Measurements from ENCODE around the gene ZC3H6. TPM values are rescaled to one million over a fixed set of nuclear protein-coding genes. Genes with fewer than 3 reads are reported as not detected.
A peak's percentile ranks its signal among the peaks of the same experiment; 100 is the strongest.
"Not testable (repeated sequence)": the region's sequence is repeated elsewhere in the genome, so short reads cannot be mapped to it uniquely, and the experiment has no call there.

ZC3H6 gene
- total and polyA plus RNA-seq, 2 donors (not counting 1 experiment from before 2014, with no cell fraction given) = 2.8 to 21.9 TPM

- H4K20me1 ChIP-seq (ENCODE audit: control insufficient read depth, insufficient read depth, low read length, poor library complexity, severe bottlenecking) = no peaks in the 10 kb centered on the region
- ATAC-seq (ENCODE audit: low read depth) (no peak), DNase-seq (no peak)
- WGBS (ENCODE audit: insufficient coverage) = no CpG with 5 or more reads among the region's 5 CpGs
- CTCF ChIA-PET = interaction anchor here (1.1 to 1.3 kb wide), 3 partner anchors 18 to 389 kb away, joined by 3 to 4 read pairs (median 4); no protein-coding TSS in a partner anchor
- H3K27ac ChIP-seq (ENCODE audit: low read length in 2 of 2) = peak overlapping the region in 1 of 2 donors; percentile 100
- no peaks in the 10 kb centered on the region for H3K36me3 ChIP-seq (replicated peaks in 1 of 2; ENCODE audit: control extremely low read depth in 1 of 2, control insufficient read depth in 1 of 2, extremely low read depth in 1 of 2, insufficient read depth in 2 of 2, low read length in 1 of 2)
- POLR2A ChIA-PET = interaction anchor here (0.6 to 0.7 kb wide), 2 partner anchors 250 to 969 kb away, joined by 3 read pairs; no protein-coding TSS in a partner anchor
- no peak overlapping the region for H3K27ac Mint-ChIP-seq
- TF ChIP-seq EZH2 (IDR thresholded peaks at IDR 0.05; ENCODE audit: borderline replicate concordance, insufficient read depth, low read depth, low read length, poor library complexity, severe bottlenecking) (no peak), CTCF (IDR thresholded peaks at IDR 0.05) (no peak)
- intact Hi-C loops (cut with micrococcal nuclease) = loop anchor here (1.0 to 5.0 kb wide), 5 partner anchors 204 to 1600 kb away; partner anchors contain the start of genes ANAPC1, BUB1, CHCHD5 and POLR1B
- H3K4me2 ChIP-seq (replicated peaks; ENCODE audit: low read depth, low read length, poor library complexity, severe bottlenecking) = peak overlapping the region; percentile 86
- H3K27me3 ChIP-seq (replicated peaks in 1 of 4; ENCODE audit: control extremely low read depth in 1 of 4, control insufficient read depth in 3 of 4, insufficient read depth in 4 of 4, low read length in 3 of 4) = no peaks in the 10 kb centered on the region
- peak overlapping the region; percentile 100 for H3K9ac ChIP-seq (ENCODE audit: low read length)
- H3K27me3 Mint-ChIP-seq = no peaks in the 10 kb centered on the region
- no peaks in the 10 kb centered on the region for H3K9me3 Mint-ChIP-seq (ENCODE audit: insufficient read depth)
- H3K4me1 Mint-ChIP-seq = peaks cover 22% of the 10 kb centered on the region
- no peak overlapping the region for H3K4me3 Mint-ChIP-seq
- peaks cover 7% of the 10 kb centered on the region for H3K79me2 ChIP-seq (ENCODE audit: control insufficient read depth, insufficient read depth, low read length)
- peak overlapping the region in 1 of 5 experiments; percentile 99 for H3K4me3 ChIP-seq (ENCODE audit: control extremely low read depth in 1 of 5, extremely low read depth in 1 of 5, insufficient read depth in 1 of 5, low read depth in 2 of 5, low read length in 4 of 5)
- peaks cover 4 to 10% of the 10 kb centered on the region in 2 donors for H3K4me1 ChIP-seq (ENCODE audit: control insufficient read depth in 2 of 2, insufficient read depth in 2 of 2, low read length in 2 of 2)
- H3K9me3 ChIP-seq (ENCODE audit: control extremely low read depth in 1 of 3, control insufficient read depth in 2 of 3, insufficient read depth in 1 of 3, low read length in 2 of 3) = no peaks in the 10 kb centered on the region
- H2AFZ ChIP-seq (ENCODE audit: insufficient read depth, low read depth, low read length, poor library complexity, severe bottlenecking) = no peak overlapping the region
Measured at GRCh38 chr2:112276954-112277353, 1.6 kb downstream of the ZC3H6 start.

GRCh38 chr2:112277596-112278220 lies 2.3 kb downstream of the ZC3H6 start:
- Histone ChIP-seq H4K20me1 (ENCODE audit: control insufficient read depth, insufficient read depth, low read length, poor library complexity, severe bottlenecking) (no peaks in the 10 kb centered on the region), H2AFZ (ENCODE audit: insufficient read depth, low read depth, low read length, poor library complexity, severe bottlenecking) (no peak overlapping the region), H3K4me2 (replicated peaks; ENCODE audit: low read depth, low read length, poor library complexity, severe bottlenecking) (no peak overlapping the region), H3K4me3 (ENCODE audit: control extremely low read depth in 1 of 5, extremely low read depth in 1 of 5, insufficient read depth in 1 of 5, low read depth in 2 of 5, low read length in 4 of 5) (no peak overlapping the region), H3K27ac (ENCODE audit: low read length in 2 of 2) (peak overlapping the region in 1 of 2 donors; percentile 15), H3K27me3 (replicated peaks in 1 of 4; ENCODE audit: control extremely low read depth in 1 of 4, control insufficient read depth in 3 of 4, insufficient read depth in 4 of 4, low read length in 3 of 4) (no peaks in the 10 kb centered on the region), H3K9me3 (ENCODE audit: control extremely low read depth in 1 of 3, control insufficient read depth in 2 of 3, insufficient read depth in 1 of 3, low read length in 2 of 3) (no peaks in the 10 kb centered on the region), H3K79me2 (ENCODE audit: control insufficient read depth, insufficient read depth, low read length) (peaks cover 7% of the 10 kb centered on the region), H3K9ac (ENCODE audit: low read length) (no peak overlapping the region), H3K4me1 (ENCODE audit: control insufficient read depth in 2 of 2, insufficient read depth in 2 of 2, low read length in 2 of 2) (peaks cover 4 to 10% of the 10 kb centered on the region in 2 donors), H3K36me3 (replicated peaks in 1 of 2; ENCODE audit: control extremely low read depth in 1 of 2, control insufficient read depth in 1 of 2, extremely low read depth in 1 of 2, insufficient read depth in 2 of 2, low read length in 1 of 2) (no peaks in the 10 kb centered on the region)
- H3K27me3 Mint-ChIP-seq = no peaks in the 10 kb centered on the region
- no peak for DNase-seq
- no CpG with 5 or more reads among the region's 5 CpGs for WGBS (ENCODE audit: insufficient coverage)
- ATAC-seq (ENCODE audit: low read depth) = no peak
- ChIA-PET CTCF (interaction anchor here (1.1 to 1.3 kb wide), 4 partner anchors 19 to 390 kb away, joined by 3 to 4 read pairs (median 4); no protein-coding TSS in a partner anchor), POLR2A (interaction anchor here (0.6 kb wide), 1 partner anchor 968 kb away, joined by 3 read pairs; no protein-coding TSS in a partner anchor)
- H3K4me3 Mint-ChIP-seq = no peak overlapping the region
- TF ChIP-seq CTCF (IDR thresholded peaks at IDR 0.05) (no peak), EZH2 (IDR thresholded peaks at IDR 0.05; ENCODE audit: borderline replicate concordance, insufficient read depth, low read depth, low read length, poor library complexity, severe bottlenecking) (no peak)
- intact Hi-C loops (cut with micrococcal nuclease) = loop anchor here (2.0 to 5.0 kb wide), 4 partner anchors 265 to 1600 kb away; partner anchors contain the start of genes ANAPC1, BUB1, CHCHD5 and POLR1B
- H3K27ac Mint-ChIP-seq = no peak overlapping the region
- peaks cover 24% of the 10 kb centered on the region for H3K4me1 Mint-ChIP-seq
- H3K9me3 Mint-ChIP-seq (ENCODE audit: insufficient read depth) = no peaks in the 10 kb centered on the region

DNA sequence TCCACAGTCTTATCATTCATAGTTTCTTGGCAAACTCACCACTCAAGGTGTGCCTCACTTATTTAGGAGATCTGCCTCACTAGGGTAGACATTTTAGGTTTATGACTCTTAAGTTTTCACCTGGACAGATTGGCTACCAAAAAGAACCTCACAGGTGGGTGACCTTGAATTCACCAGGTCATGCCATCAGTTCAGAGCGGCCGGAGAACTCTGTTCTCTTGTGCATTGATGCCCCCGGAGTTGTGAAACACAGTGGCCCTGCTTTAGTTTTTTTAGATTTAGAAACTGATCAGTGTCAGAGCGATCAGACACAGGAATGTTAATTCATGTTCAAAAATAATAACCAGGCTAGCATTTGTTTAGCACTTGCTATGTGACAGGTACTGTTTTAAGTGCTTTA lies 6.7 kb downstream of the ZC3H6 start:
- H3K4me1 ChIP-seq (ENCODE audit: control insufficient read depth in 2 of 2, insufficient read depth in 2 of 2, low read length in 2 of 2); H3K27me3 Mint-ChIP-seq; CTCF ChIA-PET; POLR2A ChIA-PET; DNase-seq; H2AFZ ChIP-seq (ENCODE audit: insufficient read depth, low read depth, low read length, poor library complexity, severe bottlenecking); H4K20me1 ChIP-seq (ENCODE audit: control insufficient read depth, insufficient read depth, low read length, poor library complexity, severe bottlenecking); H3K36me3 ChIP-seq (replicated peaks in 1 of 2; ENCODE audit: control extremely low read depth in 1 of 2, control insufficient read depth in 1 of 2, extremely low read depth in 1 of 2, insufficient read depth in 2 of 2, low read length in 1 of 2); H3K9ac ChIP-seq (ENCODE audit: low read length); H3K27me3 ChIP-seq (replicated peaks in 1 of 4; ENCODE audit: control extremely low read depth in 1 of 4, control insufficient read depth in 3 of 4, insufficient read depth in 4 of 4, low read length in 3 of 4); intact Hi-C loops (cut with micrococcal nuclease); H3K4me3 Mint-ChIP-seq; H3K9me3 Mint-ChIP-seq (ENCODE audit: insufficient read depth); H3K79me2 ChIP-seq (ENCODE audit: control insufficient read depth, insufficient read depth, low read length); H3K4me2 ChIP-seq (replicated peaks; ENCODE audit: low read depth, low read length, poor library complexity, severe bottlenecking); H3K4me3 ChIP-seq (ENCODE audit: control extremely low read depth in 1 of 5, extremely low read depth in 1 of 5, insufficient read depth in 1 of 5, low read depth in 2 of 5, low read length in 4 of 5); H3K27ac ChIP-seq (ENCODE audit: low read length in 2 of 2); ATAC-seq (ENCODE audit: low read depth); H3K27ac Mint-ChIP-seq; H3K9me3 ChIP-seq (ENCODE audit: control extremely low read depth in 1 of 3, control insufficient read depth in 2 of 3, insufficient read depth in 1 of 3, low read length in 2 of 3): not testable (repeated sequence)
- 100% methylated on average over 2 of the region's 4 CpGs for WGBS (ENCODE audit: insufficient coverage)
- H3K4me1 Mint-ChIP-seq = peaks cover 15% of the 10 kb centered on the region
